Right lobe of liver (tissue), 4 donors: ENCODE results near the gene SETMAR.

Experiments
- POLR2A ChIP-seq: fragments of 450-650 bp; IDR thresholded peaks from one replicate; pipeline ENCODE4 v1.6.1; 2017; ENCODE audit warnings: antibody characterized with exemption, mild to moderate bottlenecking
- TF ChIP-seq, protein P1 (sequence below), 4 donors: fragments of 200-600 bp in 3 of 4; fragments of 450-650 bp in 1 of 4; IDR thresholded peaks; one replicate each; pipeline versions ENCODE4 v1.5.1 to v1.8.0; 2016 to 2022; ENCODE audit warnings: antibody characterized with exemption in 4 of 4, mild to moderate bottlenecking in 2 of 4
- donor health status: DM: no; HTN: no; CAD: no.
- donor health status: DM: no; HTN: no; CAD: no.
- donor health status: DM: no; HTN: yes; CAD: no.

DNA sequence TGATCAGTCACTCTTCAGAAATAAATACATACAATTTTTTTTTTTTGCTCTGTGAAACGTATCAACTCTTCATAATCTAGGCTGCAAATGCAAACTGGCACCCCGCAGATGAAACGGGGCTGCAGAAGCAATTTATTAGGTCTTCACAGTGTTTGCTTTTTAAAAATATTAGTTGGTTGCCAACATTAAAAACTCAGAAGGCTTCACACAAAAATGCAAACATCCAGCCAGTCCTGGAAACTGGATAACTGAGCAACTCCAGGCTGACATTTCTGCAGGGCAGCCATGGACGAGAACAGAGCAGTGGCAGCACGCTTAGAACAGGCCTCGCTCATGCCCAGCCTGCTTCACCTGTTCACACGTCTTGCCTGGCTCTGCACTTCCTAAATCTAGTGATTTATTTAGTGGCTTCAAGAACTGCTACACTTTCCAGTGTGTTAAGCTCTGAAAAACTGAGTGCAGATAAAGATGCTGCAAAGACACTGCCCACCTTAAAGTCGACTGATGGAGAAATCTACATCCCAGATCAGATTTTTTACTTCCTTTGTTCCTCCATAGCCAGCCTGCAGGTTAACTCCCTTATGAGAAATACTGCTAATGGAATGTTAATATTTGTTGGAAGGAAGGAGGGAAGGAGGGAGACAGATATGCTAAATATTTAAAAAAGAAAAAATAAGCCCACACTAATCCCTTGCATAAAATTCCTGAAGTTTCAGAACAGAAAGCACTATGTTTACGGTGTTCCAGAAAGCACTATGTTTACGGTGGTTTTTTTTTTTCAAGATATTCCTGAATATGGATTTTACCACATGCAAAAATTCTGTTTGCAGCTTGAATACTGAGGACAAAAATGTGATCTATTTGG, 53.6 kb downstream of the SETMAR start:
- TF ChIP-seq, protein P1, sequence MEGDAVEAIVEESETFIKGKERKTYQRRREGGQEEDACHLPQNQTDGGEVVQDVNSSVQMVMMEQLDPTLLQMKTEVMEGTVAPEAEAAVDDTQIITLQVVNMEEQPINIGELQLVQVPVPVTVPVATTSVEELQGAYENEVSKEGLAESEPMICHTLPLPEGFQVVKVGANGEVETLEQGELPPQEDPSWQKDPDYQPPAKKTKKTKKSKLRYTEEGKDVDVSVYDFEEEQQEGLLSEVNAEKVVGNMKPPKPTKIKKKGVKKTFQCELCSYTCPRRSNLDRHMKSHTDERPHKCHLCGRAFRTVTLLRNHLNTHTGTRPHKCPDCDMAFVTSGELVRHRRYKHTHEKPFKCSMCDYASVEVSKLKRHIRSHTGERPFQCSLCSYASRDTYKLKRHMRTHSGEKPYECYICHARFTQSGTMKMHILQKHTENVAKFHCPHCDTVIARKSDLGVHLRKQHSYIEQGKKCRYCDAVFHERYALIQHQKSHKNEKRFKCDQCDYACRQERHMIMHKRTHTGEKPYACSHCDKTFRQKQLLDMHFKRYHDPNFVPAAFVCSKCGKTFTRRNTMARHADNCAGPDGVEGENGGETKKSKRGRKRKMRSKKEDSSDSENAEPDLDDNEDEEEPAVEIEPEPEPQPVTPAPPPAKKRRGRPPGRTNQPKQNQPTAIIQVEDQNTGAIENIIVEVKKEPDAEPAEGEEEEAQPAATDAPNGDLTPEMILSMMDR (IDR thresholded peaks at IDR 0.05) = no peak
- TF ChIP-seq POLR2A = no peak
